Muscle layer of duodenum (tissue), 2 donors: ENCODE results near the gene IKZF4.
A peak's percentile ranks its signal among the peaks of the same experiment; 100 is the strongest.
"Not testable (repeated sequence)": the region's sequence is repeated elsewhere in the genome, so short reads cannot be mapped to it uniquely, and the experiment has no call there.

Source experiments
- H3K27ac ChIP-seq: one replicate; pipeline ENCODE4 v1.7.0; 2013; ENCODE audit warnings: mild to moderate bottlenecking, low read length
- H3K27me3 ChIP-seq: one replicate; pipeline ENCODE4 v1.7.0; 2013; ENCODE audit warnings: low read depth, mild to moderate bottlenecking, control low read depth, low read length
- H3K36me3 ChIP-seq, 2 donors: one replicate each; pipeline ENCODE4 v1.7.0; 2013; ENCODE audit warnings: low read length in 2 of 2, control low read depth in 1 of 2, mild to moderate bottlenecking in 1 of 2; ENCODE audit not compliant: insufficient read depth in 2 of 2, control insufficient read depth in 1 of 2
- H3K4me1 ChIP-seq, 2 donors: one replicate each; pipeline ENCODE4 v1.7.0; 2013; ENCODE audit warnings: low read length in 2 of 2, mild to moderate bottlenecking in 2 of 2, control low read depth in 1 of 2, moderate library complexity in 1 of 2; ENCODE audit not compliant: insufficient read depth in 2 of 2, control insufficient read depth in 1 of 2
- H3K4me3 ChIP-seq, 2 donors: one replicate each; pipeline ENCODE4 v1.7.0; 2013; ENCODE audit warnings: low read length in 2 of 2, low read depth in 1 of 2, mild to moderate bottlenecking in 1 of 2
- H3K9me3 ChIP-seq, 2 donors: one replicate each; pipeline ENCODE4 v1.7.0; 2013; ENCODE audit warnings: low read length in 2 of 2, control low read depth in 1 of 2, mild to moderate bottlenecking in 1 of 2; ENCODE audit not compliant: control insufficient read depth in 1 of 2
- donor health status: healthy.

IKZF4 gene

DNA sequence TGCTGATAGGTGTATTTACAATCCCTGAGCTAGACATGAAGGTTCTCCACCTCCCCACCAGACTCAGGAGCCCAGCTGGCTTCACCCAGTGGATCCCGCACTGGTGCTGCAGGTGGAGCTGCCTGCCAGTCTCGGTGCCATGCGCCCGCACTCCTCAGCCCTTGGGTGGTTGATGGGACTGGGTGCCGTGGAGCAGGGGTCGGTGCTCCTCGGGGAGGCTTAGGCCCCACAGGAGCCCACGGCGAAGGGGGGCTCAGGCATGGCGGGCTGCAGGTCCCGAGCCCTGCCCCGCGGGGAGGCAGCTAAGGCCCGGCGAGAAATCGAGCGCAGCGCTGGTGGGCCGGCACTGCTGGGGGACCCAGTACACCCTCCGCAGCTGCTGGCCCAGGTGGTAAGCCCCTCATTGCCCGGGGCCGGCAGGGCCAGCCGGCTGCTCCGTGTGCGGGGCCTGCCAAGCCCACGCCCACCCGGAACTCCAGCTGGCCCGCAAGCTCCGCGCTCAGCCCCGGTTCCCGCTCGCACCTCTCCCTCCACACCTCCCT lies 20.8 kb upstream of the IKZF4 start:
- not testable (repeated sequence) for H3K27ac ChIP-seq, H3K27me3 ChIP-seq, H3K9me3 ChIP-seq, H3K4me3 ChIP-seq
- Histone ChIP-seq H3K36me3 (peaks cover 22 to 28% of the 10 kb centered on the region in 2 donors), H3K4me1 (peaks cover 3 to 18% of the 10 kb centered on the region in 2 donors)

DNA sequence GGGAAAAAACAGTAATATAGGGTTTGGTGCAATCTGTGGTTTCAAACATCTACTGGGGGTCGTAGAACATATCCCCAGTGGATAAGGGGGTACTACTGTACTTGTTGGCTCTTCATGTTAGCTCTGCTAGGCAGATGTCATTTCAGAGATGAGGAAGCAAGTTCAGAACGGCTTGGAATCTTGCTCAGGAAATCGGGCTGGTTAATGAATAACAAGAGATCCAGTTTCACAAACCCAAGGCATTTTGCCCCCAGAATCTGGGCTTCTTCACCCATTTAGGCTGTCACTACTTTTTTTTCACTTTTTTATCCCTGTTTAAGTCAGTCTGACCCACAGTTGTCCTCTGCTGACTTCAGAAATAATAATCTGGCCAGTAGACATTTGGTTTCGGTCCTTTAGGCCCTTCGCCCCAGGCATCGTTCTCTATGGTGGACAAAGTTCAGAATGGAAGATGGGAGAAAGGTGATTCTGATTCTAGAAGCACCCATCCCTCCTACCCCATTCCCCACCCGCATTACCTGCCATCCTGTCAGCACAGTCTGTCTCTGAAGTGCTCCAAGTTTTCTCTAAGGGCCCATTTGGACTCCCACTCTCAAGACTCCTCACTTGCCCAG lies 19.2 kb upstream of the IKZF4 start:
- H3K4me3 ChIP-seq, result no peak overlapping the region
- no peaks in the 10 kb centered on the region for H3K9me3 ChIP-seq
- peaks cover 0 to 13% of the 10 kb centered on the region in 2 donors for H3K4me1 ChIP-seq
- no peaks in the 10 kb centered on the region for H3K27me3 ChIP-seq
- H3K36me3 ChIP-seq, result peaks cover 22 to 28% of the 10 kb centered on the region in 2 donors
- no peak overlapping the region for H3K27ac ChIP-seq

DNA sequence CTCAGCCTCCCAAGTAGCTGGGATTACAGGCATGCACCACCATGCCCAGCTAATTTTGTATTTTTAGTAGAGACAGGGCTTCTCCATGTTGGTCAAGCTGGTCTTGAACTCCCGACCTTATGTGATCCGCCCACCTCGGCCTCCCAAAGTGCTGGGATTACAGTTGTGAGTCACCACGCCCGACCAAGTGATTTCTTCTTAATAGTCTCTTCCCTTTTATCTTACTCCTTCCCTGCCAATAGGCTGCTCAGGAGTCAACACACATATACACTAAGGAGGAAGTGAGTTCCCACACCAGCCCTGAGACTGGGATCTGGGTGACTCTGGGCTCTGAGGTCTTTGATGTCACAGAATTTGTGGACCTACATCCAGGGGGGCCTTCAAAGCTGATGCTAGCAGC lies 17.5 kb upstream of the IKZF4 start:
- peaks cover 22 to 28% of the 10 kb centered on the region in 2 donors for H3K36me3 ChIP-seq
- not testable (repeated sequence) for H3K27me3 ChIP-seq, H3K9me3 ChIP-seq, H3K27ac ChIP-seq, H3K4me1 ChIP-seq, H3K4me3 ChIP-seq

DNA sequence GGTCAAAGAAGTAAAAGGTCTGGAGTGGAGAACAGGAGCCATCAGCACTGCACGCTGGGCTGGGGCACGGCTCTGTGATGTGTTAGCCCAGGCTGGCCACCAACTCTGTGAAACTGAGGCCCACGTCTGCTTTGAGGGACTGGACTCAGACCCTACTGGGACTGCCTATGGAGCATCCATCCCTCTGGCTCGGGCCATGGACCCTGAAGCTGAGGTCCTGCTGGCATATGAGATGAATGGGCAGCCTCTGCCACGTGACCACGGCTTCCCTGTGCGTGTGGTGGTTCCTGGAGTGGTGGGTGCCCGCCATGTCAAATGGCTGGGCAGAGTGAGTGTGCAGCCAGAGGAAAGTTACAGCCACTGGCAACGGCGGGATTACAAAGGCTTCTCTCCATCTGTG lies 16.6 kb upstream of the IKZF4 start:
- no peak overlapping the region for H3K27ac ChIP-seq
- peaks cover 5 to 7% of the 10 kb centered on the region in 2 donors for H3K4me1 ChIP-seq
- H3K9me3 ChIP-seq, result no peaks in the 10 kb centered on the region
- H3K4me3 ChIP-seq, result no peak overlapping the region
- no peaks in the 10 kb centered on the region for H3K27me3 ChIP-seq
- peaks cover 22 to 28% of the 10 kb centered on the region in 2 donors for H3K36me3 ChIP-seq

DNA sequence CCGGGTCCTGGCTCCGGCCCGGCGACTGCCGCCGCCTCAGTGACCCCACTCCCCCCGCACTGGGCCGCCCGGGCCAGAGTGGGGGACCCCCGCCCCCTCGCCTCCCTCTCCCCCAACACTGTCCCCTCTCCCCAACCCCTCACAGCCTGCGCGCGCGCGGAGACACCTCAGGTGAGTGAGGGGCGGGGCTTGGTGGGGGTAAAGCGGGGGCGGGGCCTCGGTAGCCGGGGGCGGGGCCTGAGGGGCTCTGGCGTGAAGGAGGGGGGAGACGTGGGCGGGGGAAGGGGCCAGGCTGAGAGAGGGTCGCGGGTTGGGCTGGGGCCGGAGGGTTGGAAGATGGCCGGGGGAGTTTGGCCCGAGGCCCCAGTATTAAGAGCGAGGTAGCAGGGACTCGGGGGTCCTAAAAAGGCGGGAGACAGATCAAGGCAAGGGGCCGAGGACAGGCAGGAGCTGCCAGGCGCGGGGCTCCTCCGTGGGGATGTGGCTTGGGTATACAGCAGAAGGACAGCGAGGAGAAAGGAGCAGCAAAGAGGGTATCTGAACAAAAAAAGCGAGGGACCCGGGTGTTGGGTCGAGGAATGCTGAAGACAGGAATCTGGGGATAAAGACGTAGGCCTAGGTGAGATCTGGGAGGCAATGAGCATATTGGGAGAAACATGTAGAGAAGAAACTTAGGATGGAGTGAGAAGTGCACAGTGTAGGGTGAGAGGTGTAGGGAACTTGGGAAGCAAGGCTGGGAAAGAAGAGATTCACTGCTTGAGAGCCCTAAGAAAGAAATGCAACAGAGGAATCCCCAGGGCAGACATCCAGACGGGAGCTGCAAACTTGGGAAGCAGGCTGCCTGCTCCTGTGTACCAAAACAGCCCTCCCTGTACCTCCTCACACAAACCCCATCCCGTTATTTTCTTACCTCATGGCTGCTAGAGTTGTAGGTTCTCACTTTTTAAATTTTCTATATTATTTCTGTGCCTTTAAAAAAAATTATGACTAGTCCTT lies 13.0 kb upstream of the IKZF4 start:
- peak overlapping the region; percentile 73 to 82 for H3K4me3 ChIP-seq
- peaks cover 5 to 7% of the 10 kb centered on the region in 2 donors for H3K4me1 ChIP-seq
- peaks cover 14 to 18% of the 10 kb centered on the region in 2 donors for H3K36me3 ChIP-seq
- H3K27me3 ChIP-seq, result no peaks in the 10 kb centered on the region
- no peaks in the 10 kb centered on the region for H3K9me3 ChIP-seq
- peak overlapping the region; percentile 72 for H3K27ac ChIP-seq

DNA sequence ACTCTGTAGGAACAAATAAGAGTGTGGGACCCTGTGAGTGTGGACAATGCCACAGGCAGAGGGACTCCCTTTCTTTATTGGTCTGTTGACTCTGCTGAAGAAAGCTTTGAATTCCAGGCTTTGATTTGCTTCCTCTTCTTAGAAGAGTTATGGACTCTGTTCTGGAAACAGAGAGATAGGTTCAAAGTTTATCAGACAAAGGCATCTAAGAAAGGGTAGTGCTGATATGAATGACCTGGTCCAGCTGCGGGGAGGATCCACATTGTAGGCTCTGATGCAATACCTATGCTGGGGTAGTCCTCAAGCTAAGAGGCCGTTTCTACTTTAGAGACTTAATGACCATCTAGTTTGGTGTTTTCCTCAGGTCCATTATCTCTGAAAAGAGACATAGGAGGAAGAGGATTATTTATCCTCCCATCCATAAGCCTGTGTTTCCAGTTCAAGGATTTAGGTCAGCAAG lies 10.7 kb upstream of the IKZF4 start:
- Histone ChIP-seq H3K27me3 (no peaks in the 10 kb centered on the region), H3K27ac (no peak overlapping the region), H3K4me1 (peaks cover 5 to 7% of the 10 kb centered on the region in 2 donors), H3K36me3 (peaks cover 0 to 5% of the 10 kb centered on the region in 2 donors), H3K4me3 (no peak overlapping the region), H3K9me3 (no peaks in the 10 kb centered on the region)

DNA sequence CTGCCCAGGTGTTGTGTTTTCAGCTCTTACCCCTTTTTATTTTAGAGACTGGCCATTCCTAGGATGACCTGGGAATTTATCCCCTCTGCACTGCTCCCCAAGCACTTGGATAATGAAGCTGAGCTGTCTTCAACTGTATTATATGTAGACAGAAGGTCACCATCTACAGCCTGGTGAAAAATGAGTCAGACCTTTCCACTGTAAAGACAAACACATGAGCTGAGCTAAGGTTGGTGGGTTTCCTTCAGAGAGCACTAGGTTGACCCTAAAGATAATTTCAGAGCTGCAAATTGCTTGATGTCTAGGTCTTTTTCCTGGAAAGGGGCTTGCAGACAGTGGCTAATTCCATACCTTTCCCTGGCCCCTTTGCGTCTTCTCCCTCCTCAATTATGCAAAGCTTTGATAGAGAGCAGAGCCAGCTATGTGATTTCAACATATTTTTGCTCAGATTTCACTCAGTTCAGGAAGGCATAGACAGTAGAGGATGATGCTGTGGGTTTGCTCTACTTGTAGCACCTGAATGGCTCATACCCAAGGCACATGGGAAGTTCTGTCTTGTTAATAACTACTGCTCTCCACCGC lies 9.2 kb upstream of the IKZF4 start:
- Histone ChIP-seq H3K27ac (no peak overlapping the region), H3K4me3 (no peak overlapping the region), H3K9me3 (no peaks in the 10 kb centered on the region), H3K27me3 (no peaks in the 10 kb centered on the region), H3K4me1 (peaks cover 5 to 7% of the 10 kb centered on the region in 2 donors), H3K36me3 (peaks cover 0 to 5% of the 10 kb centered on the region in 2 donors)

DNA sequence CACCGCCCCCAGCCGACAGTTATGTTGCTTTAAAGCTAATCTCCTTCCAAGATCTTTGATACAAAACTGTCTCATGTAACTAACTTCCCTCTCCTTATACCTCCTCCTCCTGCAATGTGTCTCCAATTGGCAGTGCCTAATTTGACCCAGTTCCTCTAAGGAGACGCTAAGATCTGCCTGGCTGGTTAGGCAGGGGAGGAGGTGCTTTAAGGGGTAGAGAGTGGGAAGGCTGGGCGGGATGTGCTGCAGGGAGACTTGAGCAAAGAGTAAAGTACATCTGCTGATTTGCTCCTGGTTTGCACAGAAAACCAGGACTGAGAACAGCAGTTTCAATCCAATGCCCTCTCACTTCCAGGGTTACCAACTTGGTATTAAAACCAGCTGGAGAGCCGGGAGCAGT lies 7.4 kb upstream of the IKZF4 start:
- peaks cover 0 to under 1% of the 10 kb centered on the region in 2 donors for H3K4me1 ChIP-seq

DNA sequence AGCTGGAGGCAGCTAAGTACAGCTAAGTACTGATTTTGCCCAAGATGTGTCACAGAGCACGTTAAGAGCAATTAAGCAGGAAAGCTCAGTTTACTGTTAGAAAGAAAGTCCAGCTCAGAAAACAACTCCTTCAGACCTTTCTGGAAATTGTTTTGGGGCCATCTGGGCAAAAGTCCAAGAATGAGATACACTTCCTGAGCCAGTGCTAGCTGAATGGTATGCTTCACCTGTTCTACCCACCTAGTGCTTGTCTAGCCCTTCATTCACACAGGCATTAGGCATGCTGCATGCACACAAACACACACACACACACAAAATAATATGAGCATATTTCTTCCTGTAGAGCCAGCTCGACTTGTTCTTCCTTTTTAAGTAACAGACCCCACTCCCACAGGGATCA lies 6.6 kb upstream of the IKZF4 start:
- Histone ChIP-seq H3K27me3 (no peaks in the 10 kb centered on the region), H3K9me3 (no peaks in the 10 kb centered on the region), H3K4me1 (no peaks in the 10 kb centered on the region), H3K27ac (no peak overlapping the region), H3K4me3 (no peak overlapping the region), H3K36me3 (peaks cover 0 to 5% of the 10 kb centered on the region in 2 donors)

More for the DNA sequence above, 7.4 kb upstream of the IKZF4 start:
- no peak overlapping the region for H3K27ac ChIP-seq
- H3K36me3 ChIP-seq, result peaks cover 0 to 5% of the 10 kb centered on the region in 2 donors
- H3K27me3 ChIP-seq, result no peaks in the 10 kb centered on the region
- H3K4me3 ChIP-seq, result no peak overlapping the region
- H3K9me3 ChIP-seq, result no peaks in the 10 kb centered on the region

DNA sequence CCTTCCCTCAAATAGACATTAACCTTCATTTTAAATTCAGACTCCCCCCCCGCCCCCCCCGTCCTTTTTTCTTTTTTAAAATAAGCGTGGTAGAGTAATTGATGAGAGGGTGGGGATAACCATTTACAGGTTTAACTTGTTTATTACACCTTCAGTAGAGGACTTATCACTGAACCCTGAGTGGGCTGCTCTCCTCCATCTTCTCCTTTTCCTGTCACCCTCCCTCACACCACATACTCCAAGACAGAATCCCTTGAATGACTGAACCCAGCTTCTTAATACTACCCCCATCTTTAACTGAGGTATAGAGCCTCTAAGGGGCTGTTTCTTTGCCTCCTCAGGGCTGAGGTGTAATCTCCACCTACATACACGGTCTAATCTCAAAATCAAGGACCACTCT lies 3.7 kb upstream of the IKZF4 start:
- Histone ChIP-seq H3K4me3 (no peak overlapping the region), H3K4me1 (peaks cover 2 to 22% of the 10 kb centered on the region in 2 donors), H3K9me3 (no peaks in the 10 kb centered on the region), H3K27ac (no peak overlapping the region), H3K27me3 (no peaks in the 10 kb centered on the region), H3K36me3 (peaks cover 0 to 5% of the 10 kb centered on the region in 2 donors)

DNA sequence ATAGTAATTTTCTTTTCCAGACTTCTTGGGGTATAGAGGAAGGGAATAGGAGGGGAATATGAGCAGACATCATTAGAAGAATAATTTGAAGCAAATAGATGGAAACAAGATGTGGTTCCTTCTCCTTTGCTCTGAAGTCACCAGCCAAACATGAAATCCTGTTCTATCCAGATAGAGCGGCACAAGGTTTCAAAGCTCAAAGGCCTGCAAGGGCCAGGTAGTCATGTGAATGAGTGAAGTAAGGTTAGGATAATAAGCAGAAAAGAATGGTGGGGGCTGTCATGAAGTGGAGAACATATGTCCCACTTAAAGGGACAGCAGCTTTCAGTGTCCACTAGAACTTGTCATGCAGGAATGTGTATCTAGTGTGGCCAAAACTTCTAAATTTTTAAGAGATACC lies 2.5 kb upstream of the IKZF4 start:
- Histone ChIP-seq H3K36me3 (peaks cover 0 to 5% of the 10 kb centered on the region in 2 donors), H3K4me1 (peaks cover 4 to 23% of the 10 kb centered on the region in 2 donors), H3K27ac (no peak overlapping the region), H3K27me3 (no peaks in the 10 kb centered on the region), H3K4me3 (no peak overlapping the region), H3K9me3 (no peaks in the 10 kb centered on the region)
